RCC 7860 (cell line): Measurements from ENCODE around the gene PRSS48.
"Not testable (repeated sequence)": the region's sequence is repeated elsewhere in the genome, so short reads cannot be mapped to it uniquely, and the experiment has no call there.

Experiments
- DNase-seq: peaks from one replicate; pipeline ENCODE4 v3.0.0-alpha.2; 2015; ENCODE audit warnings: low spot score
- FAIRE-seq: peaks from 2 replicates; lab custom pipeline; 2012; peaks lifted over from hg19 to GRCh38; lab: Jason Lieb, UNC

PRSS48 gene

GRCh38 chr4:151315212-151315886 lies 38.4 kb downstream of the PRSS48 start:
- DNase-seq (no peak), FAIRE-seq (no peak)

GRCh38 chr4:151316645-151317044 lies 39.7 kb downstream of the PRSS48 start:
- DNase-seq (no peak), FAIRE-seq (no peak)

DNA sequence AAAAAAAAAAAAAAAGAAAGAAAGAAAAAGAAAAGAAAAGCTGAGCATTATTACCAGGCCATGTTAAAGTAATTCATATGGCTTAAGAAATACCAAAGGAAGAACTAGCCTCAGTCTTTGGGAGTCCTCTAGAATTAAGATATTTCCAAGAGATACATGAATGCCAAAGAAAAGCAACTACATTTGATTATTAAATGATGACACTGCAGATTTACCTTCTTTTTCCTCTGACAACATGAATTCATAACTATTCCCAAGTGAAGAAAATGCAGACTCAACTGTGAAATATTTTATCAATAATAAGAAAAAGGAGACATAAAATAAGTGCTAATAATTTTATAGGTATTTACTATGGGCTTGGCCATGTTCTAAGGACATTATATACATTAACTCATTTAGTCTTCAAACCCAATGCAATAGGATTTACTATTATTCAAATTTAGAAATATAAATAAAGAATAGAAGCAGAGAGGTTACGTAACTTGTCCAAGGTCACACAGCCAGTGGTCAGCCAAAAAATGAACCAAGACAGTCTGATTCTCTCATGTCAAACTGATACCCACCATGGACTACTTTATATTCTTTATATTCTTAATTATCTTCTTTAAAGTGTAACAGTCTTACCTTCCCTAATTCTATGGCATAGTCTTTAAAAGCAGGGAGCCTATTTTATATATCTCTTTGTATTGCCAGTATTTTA lies 41.5 kb downstream of the PRSS48 start:
- DNase-seq (no peak), FAIRE-seq (no peak)

DNA sequence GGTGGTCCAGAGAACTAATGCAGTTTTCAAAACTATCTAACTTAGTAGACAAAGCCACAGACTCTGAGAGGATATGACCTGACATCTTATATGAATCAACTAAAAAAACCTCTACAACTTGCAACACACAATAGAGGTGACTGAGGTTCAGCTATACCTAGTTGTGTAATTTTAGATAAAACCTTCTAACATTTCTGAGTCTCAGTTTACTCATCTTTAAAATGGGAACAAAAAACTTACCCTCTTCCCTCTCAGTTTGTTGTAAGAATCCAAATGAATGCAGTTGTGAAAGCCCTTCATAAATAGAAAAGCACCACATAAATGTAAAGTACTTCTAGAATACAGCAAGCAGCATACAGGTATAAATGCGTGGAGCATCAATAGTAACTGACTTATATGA lies 42.5 kb downstream of the PRSS48 start:
- DNase-seq (no peak), FAIRE-seq (no peak)

- FAIRE-seq: no peak
- no peak for DNase-seq
Observed at GRCh38 chr4:151321586-151321985, 44.6 kb downstream of the PRSS48 start.

GRCh38 chr4:151322161-151322560 lies 45.2 kb downstream of the PRSS48 start:
- FAIRE-seq, DNase-seq: not testable (repeated sequence)

DNA sequence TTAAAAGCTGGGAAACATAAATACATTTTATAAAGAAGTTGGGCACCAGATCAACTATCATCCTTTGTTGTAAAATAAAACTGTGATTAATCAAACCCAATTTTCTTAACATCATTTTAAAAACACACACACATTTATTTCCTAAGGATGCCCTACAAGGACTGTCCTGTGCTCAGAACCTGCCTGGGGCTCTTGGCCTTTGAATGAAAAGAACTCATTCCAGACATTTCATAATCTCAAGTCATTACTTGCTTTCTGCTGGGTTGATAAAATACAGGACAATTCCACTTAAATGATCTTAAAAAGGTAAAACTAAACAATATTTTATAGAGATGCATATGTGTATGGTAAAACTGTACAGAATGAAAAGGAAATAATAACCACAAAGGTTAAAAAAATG lies 45.6 kb downstream of the PRSS48 start:
- no peak for FAIRE-seq
- DNase-seq: no peak

- DNase-seq: no peak
- no peak for FAIRE-seq
Observed at GRCh38 chr4:151323667-151324066, 46.7 kb downstream of the PRSS48 start.

GRCh38 chr4:151324124-151324751 lies 47.3 kb downstream of the PRSS48 start:
- FAIRE-seq: no peak

DNA sequence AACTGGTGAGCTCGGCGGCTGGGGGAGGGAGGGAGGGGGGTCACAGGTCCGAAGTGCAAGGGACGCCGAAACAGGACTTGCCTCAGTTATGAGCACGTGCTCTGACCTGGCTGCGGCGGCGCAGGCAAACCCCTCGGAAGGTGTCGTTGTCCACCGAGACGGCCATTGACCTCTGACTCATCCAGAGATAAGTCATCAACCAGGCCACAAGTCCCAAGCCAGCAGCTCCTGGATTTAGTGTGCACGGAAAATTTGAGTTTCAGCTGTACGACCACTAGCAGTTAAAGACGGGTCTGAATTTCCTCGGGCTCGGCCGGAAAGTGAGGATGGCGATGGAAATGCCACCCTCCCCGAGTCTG lies 47.8 kb downstream of the PRSS48 start:
- FAIRE-seq (peak; percentile 22), DNase-seq (peak; percentile 81)

More at GRCh38 chr4:151324124-151324751, 47.3 kb downstream of the PRSS48 start:
- DNase-seq: no peak

DNA sequence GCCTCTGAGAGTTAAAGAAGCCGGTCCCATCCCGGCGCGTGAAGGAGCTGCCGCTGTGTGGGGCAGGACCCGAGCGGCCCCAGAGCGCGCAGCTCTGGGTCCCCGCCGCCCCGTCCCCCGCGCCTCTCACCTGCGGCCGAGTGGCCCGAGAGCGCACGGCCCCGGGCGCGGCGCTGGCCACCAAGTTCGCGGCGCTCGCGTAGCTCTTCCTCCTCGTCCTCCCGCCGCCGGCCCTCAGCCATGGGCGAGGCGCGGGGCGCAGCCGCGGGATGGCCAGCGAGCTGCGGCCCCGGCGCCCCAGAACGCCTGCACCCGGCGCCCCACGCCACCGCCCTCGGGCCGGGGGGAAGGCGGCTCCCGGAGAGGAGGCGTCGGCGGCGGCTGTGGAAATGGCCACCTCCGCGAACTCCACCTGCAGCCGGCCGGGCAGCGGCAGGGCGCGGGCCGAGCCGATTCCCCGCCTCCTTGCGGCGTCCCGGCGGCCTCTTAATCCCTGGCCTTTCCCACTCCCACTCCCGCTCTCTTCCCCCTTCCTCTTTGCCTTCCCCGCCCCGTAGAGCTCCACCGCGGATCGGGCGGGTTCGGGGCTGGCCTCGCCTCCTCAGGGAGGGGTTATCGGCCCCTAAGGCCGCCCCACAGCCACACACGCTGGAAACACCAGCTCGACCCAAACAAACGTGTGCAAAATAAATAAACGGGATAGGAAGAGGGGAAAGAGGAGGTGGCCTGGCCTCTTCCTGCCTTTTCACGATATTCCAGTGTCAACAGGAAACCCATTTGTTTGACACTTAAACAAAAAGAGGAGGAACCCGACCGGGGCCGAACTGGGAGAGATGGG lies 48.4 kb downstream of the PRSS48 start, which contains the start of gene SH3D19:
Gene SH3D19, minus strand, starts transcription at position 495 of the 838 bp plus-strand sequence. Its CDS starts 253 bp downstream, at position 242.
- FAIRE-seq (no peak), DNase-seq (peak; percentile 18)

DNA sequence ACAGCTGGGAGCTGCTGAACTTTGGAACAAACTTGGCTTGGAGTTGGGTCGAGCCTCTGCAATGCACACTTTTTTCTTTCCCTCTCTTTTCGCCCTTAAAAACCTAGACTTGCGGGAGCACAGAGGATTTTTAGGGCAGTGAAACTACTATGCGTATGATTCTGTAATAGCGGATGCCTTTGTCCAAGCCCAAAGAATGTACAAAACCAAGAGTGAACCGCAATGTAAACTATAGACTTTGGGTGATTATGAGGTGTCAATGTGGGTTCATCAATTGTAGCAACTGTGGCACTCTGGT lies 48.9 kb downstream of the PRSS48 start:
- DNase-seq (no peak), FAIRE-seq (no peak)

- DNase-seq (no peak), FAIRE-seq (no peak)
Observed at GRCh38 chr4:151329217-151330007, 52.5 kb downstream of the PRSS48 start.

DNA sequence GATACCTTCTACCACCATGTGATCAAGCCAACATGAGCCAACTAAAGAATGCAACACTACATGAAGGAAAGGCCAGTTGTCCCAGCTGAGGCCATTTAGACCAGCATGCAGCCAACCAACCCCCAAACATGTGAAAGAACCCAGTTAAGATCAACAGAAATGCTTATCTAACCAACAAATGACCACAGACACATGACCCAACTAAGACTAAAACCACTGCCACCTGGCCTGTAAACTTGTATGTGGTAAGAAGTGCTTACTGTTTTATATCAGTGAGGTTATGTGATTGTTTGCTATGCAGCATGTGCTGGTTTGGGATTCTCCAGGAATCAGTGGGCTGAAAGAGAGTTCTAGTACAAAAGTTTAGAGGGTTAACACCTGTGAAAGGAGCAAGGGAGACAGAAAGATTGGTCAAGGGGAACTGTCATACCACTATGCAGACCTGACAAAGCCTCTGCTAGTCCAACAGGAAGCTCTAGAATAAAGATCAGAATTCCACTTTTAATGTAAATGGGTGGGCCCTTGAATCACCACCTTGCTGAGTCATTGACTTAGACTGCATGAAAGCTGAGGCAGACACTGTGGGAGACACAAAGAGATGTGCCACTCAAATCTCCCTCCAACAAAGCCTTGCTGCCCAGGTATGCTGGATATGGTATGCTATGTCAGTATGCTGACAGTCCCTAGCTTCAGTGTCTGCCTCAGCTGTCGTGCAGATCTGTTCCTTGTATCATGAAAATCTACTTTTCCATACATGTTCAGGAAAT lies 54.5 kb downstream of the PRSS48 start:
- FAIRE-seq (no peak), DNase-seq (peak; percentile 44)

DNA sequence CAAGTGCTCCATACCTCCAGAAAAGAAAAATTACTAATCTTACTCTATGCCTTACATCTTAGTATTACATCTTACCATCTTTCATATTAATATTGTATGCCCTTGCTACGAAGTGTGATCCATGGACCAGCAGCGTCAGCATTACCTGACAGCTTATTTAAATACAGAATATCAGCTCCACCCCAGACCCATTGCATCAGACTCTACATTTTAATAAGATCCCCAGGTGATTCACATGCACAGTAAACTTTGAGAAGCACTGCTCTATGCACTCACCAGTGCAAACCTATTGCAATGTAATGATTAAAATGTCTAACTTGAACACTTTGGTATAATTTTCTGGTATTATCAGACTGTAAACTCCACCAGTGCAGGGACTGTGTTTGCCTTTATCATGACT lies 62.5 kb downstream of the PRSS48 start:
- FAIRE-seq (no peak), DNase-seq (no peak)

DNA sequence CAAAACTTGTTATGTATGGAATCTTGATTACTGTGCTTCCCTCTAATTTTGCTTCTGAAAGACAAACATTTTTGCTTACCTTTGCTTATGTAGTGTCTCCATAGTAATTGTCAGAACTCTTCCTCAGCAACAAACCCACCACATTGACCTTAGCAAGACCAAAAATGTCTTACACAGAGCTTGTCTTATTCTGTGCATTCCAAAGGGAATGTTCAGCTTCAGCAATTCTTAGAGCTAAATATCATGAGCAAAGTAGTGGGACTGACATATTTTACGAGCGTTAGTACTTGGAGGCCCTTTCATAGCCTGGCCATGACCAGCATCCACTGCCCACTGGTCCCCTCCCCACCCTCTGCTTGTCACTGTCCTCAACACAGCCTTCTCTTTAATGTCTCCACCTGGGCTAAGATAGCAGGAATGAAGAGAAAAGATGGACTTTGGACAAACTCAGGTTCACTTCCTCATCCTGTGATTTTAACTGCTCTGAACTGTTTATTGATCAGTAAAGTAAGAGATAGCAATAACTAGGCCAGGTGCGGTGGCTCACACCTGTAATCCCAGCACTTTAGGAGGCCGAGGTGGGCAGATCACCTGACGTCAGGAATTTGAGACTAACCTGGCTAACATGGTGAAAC lies 63.9 kb downstream of the PRSS48 start:
- FAIRE-seq (no peak), DNase-seq (no peak)
